SK-N-SH (cell line): ENCODE results near the gene FADS2. TPM values are rescaled to one million over a fixed set of nuclear protein-coding genes. Genes with fewer than 3 reads are reported as not detected.

Source experiments
- CTCF ChIA-PET: fragments of 300-600, 350-600 bp; formaldehyde crosslinking; extraction: SDS; loops from one replicate; lab custom pipeline; 2021; lab: Yijun Ruan, JAX
- POLR2A ChIA-PET: fragments of 350-600 bp; sonication (Branson Sonifier 250); formaldehyde crosslinking; extraction: SDS; loops from one replicate; lab custom pipeline; 2020; ENCODE audit warnings: antibody characterized with exemption, inconsistent platforms; lab: Yijun Ruan, JAX
- DNase-seq: peaks from one replicate; pipeline ENCODE4 v3.0.0; 2012
- H2AFZ ChIP-seq: fragments of 200-600 bp; sonication (generic); 2 replicates; pipeline ENCODE4 v1.8.1; 2016; ENCODE audit warnings: antibody characterized with exemption, mild to moderate bottlenecking, low read depth
- H3F3A ChIP-seq: fragments of 200-600 bp; sonication (generic); replicated peaks from 2 replicates; pipeline ENCODE3; 2016; ENCODE audit warnings: antibody characterized with exemption, mild to moderate bottlenecking; ENCODE audit not compliant: insufficient read depth
- H3K27ac ChIP-seq, 2 experiments: fragments of 200-500 bp in 1 of 2; fragments of 200-600 bp in 1 of 2; sonication (Bioruptor generic) in 1 of 2; sonication (generic), shearing (Covaris generic) in 1 of 2; 2 replicates each; pipeline versions ENCODE4 v1.5.1 to v1.6.1; 2014 to 2016; ENCODE audit warnings: low read depth in 2 of 2, inconsistent platforms in 1 of 2, low read length in 1 of 2, mild to moderate bottlenecking in 1 of 2, mixed read lengths in 1 of 2
- H3K27me3 ChIP-seq: fragments of 200-600 bp; sonication (generic), shearing (Covaris generic); 2 replicates; pipeline ENCODE4 v1.6.1; 2016; ENCODE audit warnings: mixed run types; ENCODE audit not compliant: insufficient read depth
- H3K36me3 ChIP-seq, 2 experiments: fragments of 200-500 bp in 1 of 2; fragments of 200-600 bp in 1 of 2; sonication (Bioruptor generic) in 1 of 2; sonication (generic) in 1 of 2; replicated peaks in 1 of 2; 2 replicates each; pipeline versions ENCODE3 to v1.5.1; 2014 to 2016; ENCODE audit warnings: low read length in 1 of 2, mild to moderate bottlenecking in 1 of 2; ENCODE audit not compliant: insufficient read depth in 2 of 2, control insufficient read depth in 1 of 2
- H3K4me1 ChIP-seq, 2 experiments: fragments of 200-500 bp in 1 of 2; fragments of 200-600 bp in 1 of 2; sonication (Bioruptor generic) in 1 of 2; sonication (generic), shearing (Covaris generic) in 1 of 2; 2 replicates each; pipeline versions ENCODE4 v1.5.1 to v1.6.1; 2014 to 2016; ENCODE audit warnings: low read depth in 1 of 2, low read length in 1 of 2, mixed run types in 1 of 2; ENCODE audit not compliant: insufficient read depth in 2 of 2, control insufficient read depth in 1 of 2
- H3K4me2 ChIP-seq: fragments of 200-600 bp; sonication (generic), shearing (Covaris generic); 2 replicates; pipeline ENCODE4 v1.6.1; 2017; ENCODE audit warnings: mixed run types
- H3K4me3 ChIP-seq, 2 experiments: fragments of 200-500 bp in 1 of 2; fragments of 200-600 bp in 1 of 2; sonication (Bioruptor generic) in 1 of 2; sonication (generic), shearing (Covaris generic) in 1 of 2; 2 replicates each; pipeline versions ENCODE4 v1.5.1 to v1.8.1; 2014 to 2016; ENCODE audit warnings: low read depth in 2 of 2, inconsistent platforms in 1 of 2, low read length in 1 of 2, mild to moderate bottlenecking in 1 of 2, mixed read lengths in 1 of 2, moderate library complexity in 1 of 2
- H3K79me2 ChIP-seq: fragments of 200-600 bp; sonication (generic); 2 replicates; pipeline ENCODE4 v1.8.1; 2017; ENCODE audit warnings: mild to moderate bottlenecking; ENCODE audit not compliant: insufficient read depth
- H3K9ac ChIP-seq: fragments of 200-600 bp; sonication (generic); 2 replicates; pipeline ENCODE4 v1.6.1; 2017; ENCODE audit warnings: mixed run types
- H3K9me2 ChIP-seq: fragments of 200-600 bp; sonication (generic); 2 replicates; pipeline ENCODE4 v1.6.1; 2017; ENCODE audit warnings: mixed run types
- H3K9me3 ChIP-seq: fragments of 200-600 bp; sonication (generic); 2 replicates; pipeline ENCODE4 v1.6.1; 2017; ENCODE audit warnings: mixed run types, mild to moderate bottlenecking, moderate library complexity
- H4K20me1 ChIP-seq: fragments of 200-600 bp; sonication (generic); 2 replicates; pipeline ENCODE4 v1.6.1; 2017; ENCODE audit warnings: mild to moderate bottlenecking, mixed run types; ENCODE audit not compliant: insufficient read depth
- ELF1 ChIP-seq: IDR thresholded peaks from 2 replicates; pipeline ENCODE4 v1.4.0; 2012
- EP300 ChIP-seq, 2 experiments: IDR thresholded peaks; 2 replicates each; pipeline versions ENCODE4 v1.4.0 to v1.6.1; 2012; ENCODE audit warnings: borderline replicate concordance in 1 of 2, low read depth in 1 of 2, low read length in 1 of 2
- FOXM1 ChIP-seq: IDR thresholded peaks from 2 replicates; pipeline ENCODE4 v1.4.0; 2012; ENCODE audit warnings: low read depth, mild to moderate bottlenecking
- JUND ChIP-seq: IDR thresholded peaks from 2 replicates; pipeline ENCODE4 v1.4.0; 2012
- MXI1 ChIP-seq: IDR thresholded peaks from 2 replicates; pipeline ENCODE4 v1.6.1; 2012; ENCODE audit warnings: mild to moderate bottlenecking, low read depth, low read length, improper control_type of control experiment
- RCOR1 ChIP-seq: fragments of 150-350 bp; IDR thresholded peaks from 2 replicates; pipeline ENCODE4 v1.6.1; 2017; ENCODE audit warnings: antibody characterized with exemption, low read length
- RFX5 ChIP-seq: IDR thresholded peaks from 2 replicates; pipeline ENCODE4 v1.6.1; 2012; ENCODE audit warnings: mild to moderate bottlenecking, improper control_type of control experiment, low read length
- RXRA ChIP-seq: IDR thresholded peaks from 2 replicates; pipeline ENCODE4 v1.4.0; 2012; ENCODE audit warnings: low read depth, mild to moderate bottlenecking, borderline replicate concordance
- TEAD4 ChIP-seq: IDR thresholded peaks from 2 replicates; pipeline ENCODE4 v1.4.0; 2012; ENCODE audit warnings: mild to moderate bottlenecking, borderline replicate concordance; ENCODE audit not compliant: insufficient read depth
- whole genome bisulfite sequencing: methylation state at CpG from one replicate; pipeline ENCODE4 v1.1.6; 2017; ENCODE audit warnings: low lambda C conversion rate; 5-methylcytosine and 5-hydroxymethylcytosine counted together
- polyA plus RNA-seq, 3 experiments: library from polyadenylated mRNA; depleted of rRNA; stranded (reverse); fragments of >200 nt; gene quantifications; 2 replicates each; pipeline ENCODE4 v1.2.3, GENCODE V29; 2012
- TF ChIP-seq, protein P1 (sequence below): IDR thresholded peaks from 2 replicates; pipeline ENCODE4; 2012
- TF ChIP-seq, protein P2 (sequence below): IDR thresholded peaks from 2 replicates; pipeline ENCODE4 v1.6.1; 2012; ENCODE audit warnings: mild to moderate bottlenecking, low read depth, low read length, moderate library complexity

FADS2 gene
- polyA plus RNA-seq, 1 of the 3 experiments (the other 2 are of a cell fraction), result 67.8 TPM

DNA sequence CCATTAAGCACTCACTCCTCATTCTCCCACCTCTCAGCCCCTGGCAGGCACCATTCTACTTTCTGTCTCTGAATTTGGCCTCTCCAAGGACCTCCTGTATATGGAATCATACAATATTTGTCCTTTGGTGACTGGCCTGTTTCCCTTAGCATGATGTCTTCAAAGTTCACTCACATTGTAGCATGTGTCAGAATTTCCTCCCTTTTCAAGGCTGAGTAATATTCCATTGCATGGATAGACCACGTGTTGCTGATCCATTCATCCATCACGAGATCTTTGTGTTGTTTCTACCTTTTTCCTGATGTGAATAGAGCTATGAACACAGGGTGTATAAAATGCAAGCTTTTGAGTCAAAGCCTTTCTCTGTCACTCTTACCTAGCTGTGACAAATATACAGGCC, 11.6 kb downstream of the FADS2 start:
- CTCF ChIA-PET, result interaction anchor here (0.9 to 1.0 kb wide), 3 partner anchors 11 to 108 kb away, joined by 3 to 4 read pairs (median 3); partner anchors contain the start of gene FADS2
- no peak overlapping the region for H3K4me2 ChIP-seq
- TF ChIP-seq RXRA (no peak), FOXM1 (no peak), ELF1 (no peak), EP300 (IDR thresholded peaks at IDR 0.05; ENCODE audit: borderline replicate concordance in 1 of 2, low read depth in 1 of 2, low read length in 1 of 2) (no peak), MXI1 (no peak)
- TF ChIP-seq, protein P1, sequence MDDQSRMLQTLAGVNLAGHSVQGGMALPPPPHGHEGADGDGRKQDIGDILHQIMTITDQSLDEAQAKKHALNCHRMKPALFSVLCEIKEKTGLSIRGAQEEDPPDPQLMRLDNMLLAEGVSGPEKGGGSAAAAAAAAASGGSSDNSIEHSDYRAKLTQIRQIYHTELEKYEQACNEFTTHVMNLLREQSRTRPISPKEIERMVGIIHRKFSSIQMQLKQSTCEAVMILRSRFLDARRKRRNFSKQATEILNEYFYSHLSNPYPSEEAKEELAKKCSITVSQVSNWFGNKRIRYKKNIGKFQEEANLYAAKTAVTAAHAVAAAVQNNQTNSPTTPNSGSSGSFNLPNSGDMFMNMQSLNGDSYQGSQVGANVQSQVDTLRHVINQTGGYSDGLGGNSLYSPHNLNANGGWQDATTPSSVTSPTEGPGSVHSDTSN, result no peak
- TF ChIP-seq, all 33 proteins: peak for 0
- H4K20me1 ChIP-seq, result no peaks in the 10 kb centered on the region
- no peaks in the 10 kb centered on the region for H3K9me2 ChIP-seq
- no peak overlapping the region for H2AFZ ChIP-seq
- POLR2A ChIA-PET, result no interaction called here
- no peaks in the 10 kb centered on the region for H3K27me3 ChIP-seq
- peaks cover 8% of the 10 kb centered on the region; the same call in 1 of the 2 replicates for H3K79me2 ChIP-seq
- WGBS, result 89% methylated on average over 2 of the region's 2 CpGs
- H3K4me3 ChIP-seq, result no peak overlapping the region
- no peaks in the 10 kb centered on the region for H3F3A ChIP-seq
- no peaks in the 10 kb centered on the region for H3K9me3 ChIP-seq
- no peak overlapping the region for H3K27ac ChIP-seq
- no peak overlapping the region for H3K9ac ChIP-seq
- no peak for DNase-seq
- H3K36me3 ChIP-seq, result peaks cover 13 to 44% of the 10 kb centered on the region in 2 experiments
- H3K4me1 ChIP-seq, result peaks cover 3 to 10% of the 10 kb centered on the region in 2 experiments; a peak in 2 of 4 replicates

DNA sequence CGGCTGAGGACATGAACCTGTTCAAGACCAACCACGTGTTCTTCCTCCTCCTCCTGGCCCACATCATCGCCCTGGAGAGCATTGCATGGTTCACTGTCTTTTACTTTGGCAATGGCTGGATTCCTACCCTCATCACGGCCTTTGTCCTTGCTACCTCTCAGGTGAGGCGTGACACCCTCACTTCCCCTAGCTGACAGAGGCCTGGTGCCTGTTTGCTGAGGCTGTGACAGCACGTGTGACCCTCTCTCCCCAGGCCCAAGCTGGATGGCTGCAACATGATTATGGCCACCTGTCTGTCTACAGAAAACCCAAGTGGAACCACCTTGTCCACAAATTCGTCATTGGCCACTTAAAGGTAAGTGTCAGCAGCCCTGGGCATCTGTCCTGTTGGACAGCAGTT, 12.3 kb downstream of the FADS2 start:
- CTCF ChIA-PET, result interaction anchor here (0.9 to 1.8 kb wide), 4 partner anchors 12 to 107 kb away, joined by 3 to 9 read pairs (median 4); partner anchors contain the start of gene FADS2
- Histone ChIP-seq H3K27ac (no peak overlapping the region), H3K9me2 (no peaks in the 10 kb centered on the region), H2AFZ (no peak overlapping the region), H3K4me2 (no peak overlapping the region), H3K9ac (no peak overlapping the region), H3K9me3 (no peaks in the 10 kb centered on the region), H3K79me2 (peaks cover 7% of the 10 kb centered on the region; the same call in 1 of the 2 replicates), H3K4me1 (peaks cover 0 to 10% of the 10 kb centered on the region in 2 experiments; a peak in 2 of 4 replicates), H3K27me3 (no peaks in the 10 kb centered on the region), H3K36me3 (peaks cover 13 to 46% of the 10 kb centered on the region in 2 experiments), H3F3A (no peaks in the 10 kb centered on the region), H4K20me1 (no peaks in the 10 kb centered on the region), H3K4me3 (no peak overlapping the region)
- POLR2A ChIA-PET, result interaction anchor here (0.7 kb wide), 1 partner anchor 31 kb away, joined by 5 read pairs; no protein-coding TSS in a partner anchor
- WGBS, result 88% methylated on average over 7 of the region's 7 CpGs
- TF ChIP-seq JUND (no peak), EP300 (IDR thresholded peaks at IDR 0.05; ENCODE audit: borderline replicate concordance in 1 of 2, low read depth in 1 of 2, low read length in 1 of 2) (no peak), RFX5 (no peak), RCOR1 (no peak), TEAD4 (no peak)
- TF ChIP-seq, protein P2, sequence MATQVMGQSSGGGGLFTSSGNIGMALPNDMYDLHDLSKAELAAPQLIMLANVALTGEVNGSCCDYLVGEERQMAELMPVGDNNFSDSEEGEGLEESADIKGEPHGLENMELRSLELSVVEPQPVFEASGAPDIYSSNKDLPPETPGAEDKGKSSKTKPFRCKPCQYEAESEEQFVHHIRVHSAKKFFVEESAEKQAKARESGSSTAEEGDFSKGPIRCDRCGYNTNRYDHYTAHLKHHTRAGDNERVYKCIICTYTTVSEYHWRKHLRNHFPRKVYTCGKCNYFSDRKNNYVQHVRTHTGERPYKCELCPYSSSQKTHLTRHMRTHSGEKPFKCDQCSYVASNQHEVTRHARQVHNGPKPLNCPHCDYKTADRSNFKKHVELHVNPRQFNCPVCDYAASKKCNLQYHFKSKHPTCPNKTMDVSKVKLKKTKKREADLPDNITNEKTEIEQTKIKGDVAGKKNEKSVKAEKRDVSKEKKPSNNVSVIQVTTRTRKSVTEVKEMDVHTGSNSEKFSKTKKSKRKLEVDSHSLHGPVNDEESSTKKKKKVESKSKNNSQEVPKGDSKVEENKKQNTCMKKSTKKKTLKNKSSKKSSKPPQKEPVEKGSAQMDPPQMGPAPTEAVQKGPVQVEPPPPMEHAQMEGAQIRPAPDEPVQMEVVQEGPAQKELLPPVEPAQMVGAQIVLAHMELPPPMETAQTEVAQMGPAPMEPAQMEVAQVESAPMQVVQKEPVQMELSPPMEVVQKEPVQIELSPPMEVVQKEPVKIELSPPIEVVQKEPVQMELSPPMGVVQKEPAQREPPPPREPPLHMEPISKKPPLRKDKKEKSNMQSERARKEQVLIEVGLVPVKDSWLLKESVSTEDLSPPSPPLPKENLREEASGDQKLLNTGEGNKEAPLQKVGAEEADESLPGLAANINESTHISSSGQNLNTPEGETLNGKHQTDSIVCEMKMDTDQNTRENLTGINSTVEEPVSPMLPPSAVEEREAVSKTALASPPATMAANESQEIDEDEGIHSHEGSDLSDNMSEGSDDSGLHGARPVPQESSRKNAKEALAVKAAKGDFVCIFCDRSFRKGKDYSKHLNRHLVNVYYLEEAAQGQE, result no peak
- DNase-seq, result no peak
